GM04503 (cell line): ENCODE results near the gene DNTTIP2.
A peak's percentile ranks its signal among the peaks of the same experiment; 100 is the strongest.
"Not testable (repeated sequence)": the region's sequence is repeated elsewhere in the genome, so short reads cannot be mapped to it uniquely, and the experiment has no call there.

Experiments
- DNase-seq: peaks from one replicate; pipeline ENCODE4 v3.0.0-alpha.2; 2012; ENCODE audit warnings: low read depth

Gene DNTTIP2

GRCh38 chr1:93840956-93841482 is 38.0 kb downstream of the DNTTIP2 start:
- DNase-seq, result no peak

- no peak for DNase-seq
Observed at GRCh38 chr1:93839753-93840152, 39.3 kb downstream of the DNTTIP2 start.

- DNase-seq, result peak; percentile 81
Observed at GRCh38 chr1:93839307-93839706, 39.7 kb downstream of the DNTTIP2 start.

- no peak for DNase-seq
Observed at GRCh38 chr1:93837961-93838360, 41.0 kb downstream of the DNTTIP2 start.

GRCh38 chr1:93833293-93833692 is 45.7 kb downstream of the DNTTIP2 start:
- DNase-seq, result not testable (repeated sequence)

GRCh38 chr1:93829061-93829460 is 49.9 kb downstream of the DNTTIP2 start:
- DNase-seq, result no peak

GRCh38 chr1:93828367-93828755 is 50.6 kb downstream of the DNTTIP2 start:
- no peak for DNase-seq

- DNase-seq, result no peak
Observed at GRCh38 chr1:93827633-93828366, 51.2 kb downstream of the DNTTIP2 start.

- DNase-seq, result no peak
Observed at GRCh38 chr1:93827128-93827527, 51.9 kb downstream of the DNTTIP2 start.

- DNase-seq, result no peak
Observed at GRCh38 chr1:93824834-93825233, 54.2 kb downstream of the DNTTIP2 start.

GRCh38 chr1:93822730-93823425 is 56.1 kb downstream of the DNTTIP2 start:
- no peak for DNase-seq

- no peak for DNase-seq
Observed at GRCh38 chr1:93821423-93822144, 57.4 kb downstream of the DNTTIP2 start.

- DNase-seq, result no peak
Observed at GRCh38 chr1:93820554-93821422, 58.2 kb downstream of the DNTTIP2 start.

- DNase-seq, result no peak
Observed at GRCh38 chr1:93818570-93818959, 60.4 kb downstream of the DNTTIP2 start.

GRCh38 chr1:93817819-93818569 is 61.0 kb downstream of the DNTTIP2 start:
- no peak for DNase-seq

GRCh38 chr1:93816970-93817678 is 61.9 kb downstream of the DNTTIP2 start:
- DNase-seq, result peak; percentile 10
